Activated CD8-positive, alpha-beta T cell treated with anti-CD3 and anti-CD28 coated beads, Interleukin-2, amount 10 ng/mL, durations not matched to agents 7 days and 5 days (primary cell): Measurements from ENCODE around the gene TMEM181. TPM values are rescaled to one million over a fixed set of nuclear protein-coding genes. Genes with fewer than 3 reads are reported as not detected.
"Not testable (repeated sequence)": the region's sequence is repeated elsewhere in the genome, so short reads cannot be mapped to it uniquely, and the experiment has no call there.

ENCODE experiments used
- ATAC-seq: fragments of 150-1000 bp; cut with Tn5 transposase; one replicate; pipeline ENCODE4 v1.10.0; 2021; ENCODE audit warnings: moderate library complexity
- CTCF ChIA-PET: fragments of 350-600 bp; sonication (Branson Sonifier 250); formaldehyde crosslinking; loops from one replicate; lab custom pipeline; 2021; ENCODE audit warnings: antibody characterized with exemption; lab: Charles Lee
- POLR2A ChIA-PET: fragments of 350-600 bp; sonication (Branson Sonifier 250); formaldehyde crosslinking; loops from one replicate; lab custom pipeline; 2021; ENCODE audit warnings: antibody characterized with exemption; lab: Charles Lee
- DNase-seq: peaks from one replicate; pipeline ENCODE4 v3.0.0-alpha.2; 2020
- H3K27ac Mint-ChIP-seq: one replicate; pipeline ENCODE4 v1.8.0; 2021; ENCODE audit warnings: mild to moderate bottlenecking, mixed read lengths
- H3K27me3 Mint-ChIP-seq: one replicate; pipeline ENCODE4 v1.8.0; 2021; ENCODE audit warnings: low read depth, mixed read lengths
- H3K36me3 Mint-ChIP-seq: one replicate; pipeline ENCODE4 v1.8.0; 2021; ENCODE audit warnings: low read depth, mixed read lengths
- H3K4me1 Mint-ChIP-seq: one replicate; pipeline ENCODE4 v1.8.0; 2021; ENCODE audit warnings: low read depth, mixed read lengths
- H3K4me3 Mint-ChIP-seq: one replicate; pipeline ENCODE4 v1.8.0; 2021; ENCODE audit warnings: mild to moderate bottlenecking, mixed read lengths
- H3K9me3 Mint-ChIP-seq: one replicate; pipeline ENCODE4 v1.8.0; 2022; ENCODE audit warnings: mixed read lengths; ENCODE audit not compliant: insufficient read depth
- total RNA-seq, 2 experiments: library from RNA; stranded (reverse); gene quantifications; one replicate each; pipeline ENCODE4 v1.2.3, GENCODE V29; 2021

The TMEM181 gene
- total RNA-seq, 2 experiments from 2014 or later = 15.0 to 15.2 TPM

DNA sequence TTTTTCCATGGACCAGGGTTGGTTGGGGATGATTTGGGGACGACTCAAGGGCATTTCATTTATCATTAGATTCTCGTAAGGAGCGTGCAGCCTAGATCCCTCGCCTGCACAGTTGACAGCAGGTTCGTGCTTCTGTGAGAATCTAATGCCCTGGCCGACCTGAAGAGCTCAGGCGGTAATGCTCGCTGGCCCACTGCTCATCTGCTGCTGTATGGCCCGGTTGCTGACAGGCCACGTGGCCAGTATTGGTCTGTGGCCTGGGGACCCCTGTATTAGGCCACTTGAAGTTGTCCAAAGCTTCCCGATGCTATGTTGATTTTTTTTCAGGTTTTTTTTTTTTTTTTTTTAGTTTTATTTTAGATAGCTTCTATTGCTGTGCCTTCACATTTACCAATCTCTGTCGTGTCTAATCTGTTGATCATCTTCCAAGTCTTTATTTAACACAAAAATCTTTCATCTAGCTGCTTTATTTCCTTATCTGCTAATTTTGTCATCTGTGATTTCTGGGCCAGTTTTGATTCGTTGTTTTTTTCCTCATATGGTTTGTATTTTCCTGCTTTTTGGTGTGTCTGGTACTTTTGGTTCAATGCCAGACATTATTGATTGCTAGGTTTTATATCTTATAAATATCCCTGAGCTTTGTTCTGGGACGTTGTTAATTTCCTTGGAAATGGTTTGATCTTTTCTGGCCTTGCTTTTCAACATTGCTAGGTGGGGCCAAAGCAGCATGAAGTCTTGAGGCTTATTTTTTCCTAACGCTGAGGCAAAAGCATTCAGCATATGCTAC, 43.6 kb downstream of the TMEM181 start:
- DNase-seq (no peak), ATAC-seq (no peak)
- no peaks in the 10 kb centered on the region for H3K9me3 Mint-ChIP-seq
- no peak overlapping the region for H3K4me3 Mint-ChIP-seq
- no peak overlapping the region for H3K27ac Mint-ChIP-seq
- H3K4me1 Mint-ChIP-seq = peaks cover 7% of the 10 kb centered on the region
- H3K36me3 Mint-ChIP-seq = peaks cover 42% of the 10 kb centered on the region
- CTCF ChIA-PET = interaction anchor here (0.8 to 3.6 kb wide), 6 partner anchors 8 to 382 kb away, joined by 3 to 29 read pairs (median 3); no protein-coding TSS in a partner anchor
- H3K27me3 Mint-ChIP-seq = no peaks in the 10 kb centered on the region
- POLR2A ChIA-PET = no interaction called here

DNA sequence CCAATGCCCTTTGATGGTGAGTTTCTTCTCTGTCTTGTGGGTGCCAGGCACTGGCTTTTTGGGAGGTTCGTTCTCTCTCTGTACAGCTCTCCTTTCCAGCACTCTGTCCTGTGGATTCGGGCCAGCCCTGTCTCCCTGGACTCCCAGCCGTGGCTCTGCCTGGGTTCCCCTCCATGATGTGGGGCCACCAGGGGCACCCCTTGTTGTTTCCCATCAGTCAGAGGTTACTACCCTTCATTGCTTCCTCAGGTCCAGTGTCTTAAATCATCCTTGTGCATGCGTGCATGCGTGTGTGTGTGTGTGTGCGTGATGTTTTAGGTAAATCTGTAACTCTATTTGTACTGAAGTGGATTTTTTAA, 44.1 kb downstream of the TMEM181 start:
- H3K27ac Mint-ChIP-seq = no peak overlapping the region
- CTCF ChIA-PET = interaction anchor here (0.8 to 3.6 kb wide), 9 partner anchors 8 to 390 kb away, joined by 3 to 29 read pairs (median 4); no protein-coding TSS in a partner anchor
- no peak for DNase-seq
- H3K36me3 Mint-ChIP-seq = peaks cover 41% of the 10 kb centered on the region
- POLR2A ChIA-PET = no interaction called here
- no peaks in the 10 kb centered on the region for H3K9me3 Mint-ChIP-seq
- no peak overlapping the region for H3K4me3 Mint-ChIP-seq
- H3K27me3 Mint-ChIP-seq = no peaks in the 10 kb centered on the region
- H3K4me1 Mint-ChIP-seq = peaks cover 7% of the 10 kb centered on the region
- no peak for ATAC-seq

DNA sequence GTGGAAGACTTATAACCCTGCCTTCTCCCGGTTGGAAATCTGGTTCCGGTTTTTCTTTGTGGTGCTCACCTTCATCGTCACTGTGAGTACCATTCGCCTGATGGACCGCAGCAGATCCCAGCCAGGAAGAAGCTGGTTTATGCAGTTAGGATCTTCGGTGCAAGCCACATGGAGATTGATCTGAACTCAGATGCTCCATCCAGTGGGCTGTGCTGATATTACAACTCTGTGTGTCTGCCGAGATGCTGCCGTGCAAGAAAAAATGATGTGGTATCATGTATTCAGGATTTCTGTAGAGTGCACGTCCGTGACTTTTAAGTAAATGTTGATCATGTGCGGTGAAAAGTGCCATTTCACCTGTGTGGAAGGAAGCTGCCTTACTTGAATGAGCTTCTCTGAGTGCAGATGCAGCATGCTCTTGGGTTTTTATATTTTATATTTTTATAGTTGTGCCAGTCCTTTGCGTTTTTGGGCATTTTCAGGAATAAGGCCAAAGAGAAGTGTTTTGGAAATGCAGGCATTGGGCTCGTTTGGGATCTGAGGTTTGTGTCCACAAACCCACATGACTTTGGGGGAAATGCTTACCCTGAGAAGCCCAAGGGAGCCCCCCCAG, 45.5 kb downstream of the TMEM181 start:
- POLR2A ChIA-PET = no interaction called here
- peak; percentile 51 for ATAC-seq
- H3K27me3 Mint-ChIP-seq = no peaks in the 10 kb centered on the region
- peaks cover 7% of the 10 kb centered on the region for H3K4me1 Mint-ChIP-seq
- H3K9me3 Mint-ChIP-seq = no peaks in the 10 kb centered on the region
- peaks cover 47% of the 10 kb centered on the region for H3K36me3 Mint-ChIP-seq
- CTCF ChIA-PET = interaction anchor here (0.7 to 3.6 kb wide), 21 partner anchors 9 to 408 kb away, joined by 3 to 29 read pairs (median 4); partner anchors contain the start of gene SYTL3
- DNase-seq = peak; percentile 68
- no peak overlapping the region for H3K27ac Mint-ChIP-seq
- no peak overlapping the region for H3K4me3 Mint-ChIP-seq

- Mint-ChIP-seq H3K36me3 (peaks cover 52% of the 10 kb centered on the region), H3K27ac (peak overlapping the region; percentile 46)
- H3K4me1 Mint-ChIP-seq, H3K27me3 Mint-ChIP-seq, POLR2A ChIA-PET, H3K4me3 Mint-ChIP-seq, H3K9me3 Mint-ChIP-seq, DNase-seq, ATAC-seq: not testable (repeated sequence)
- CTCF ChIA-PET = interaction anchor here (0.7 to 3.6 kb wide), 16 partner anchors 10 to 408 kb away, joined by 3 to 29 read pairs (median 4); partner anchors contain the start of gene SYTL3
These were observed 46.1 kb downstream of the TMEM181 start for GRCh38 chr6:158606011-158606410.

DNA sequence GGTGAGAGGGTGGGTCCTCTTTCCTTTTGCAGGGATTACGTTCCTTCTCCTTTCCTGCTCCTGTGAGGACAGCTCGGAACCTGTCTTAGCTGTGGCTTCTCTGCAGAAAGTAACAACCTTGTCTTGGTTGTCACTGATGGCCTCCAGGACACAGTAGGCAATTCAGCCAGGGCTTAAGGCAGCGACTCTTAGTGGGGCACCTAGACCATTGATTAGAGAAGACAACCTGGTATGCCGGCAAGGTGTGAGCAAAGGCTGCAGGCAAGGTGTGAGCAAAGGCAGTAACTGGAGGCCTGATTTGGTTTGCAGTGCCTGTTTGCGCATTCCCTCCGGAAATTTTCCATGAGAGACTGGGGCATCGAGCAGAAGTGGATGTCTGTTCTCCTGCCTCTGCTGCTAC, 47.0 kb downstream of the TMEM181 start:
- H3K27ac Mint-ChIP-seq = no peak overlapping the region
- no peak for ATAC-seq
- H3K4me3 Mint-ChIP-seq = no peak overlapping the region
- peaks cover 7% of the 10 kb centered on the region for H3K4me1 Mint-ChIP-seq
- no peaks in the 10 kb centered on the region for H3K9me3 Mint-ChIP-seq
- POLR2A ChIA-PET = no interaction called here
- CTCF ChIA-PET = interaction anchor here (1.0 to 2.8 kb wide), 2 partner anchors 392 to 393 kb away, joined by 3 to 23 read pairs; no protein-coding TSS in a partner anchor
- no peaks in the 10 kb centered on the region for H3K27me3 Mint-ChIP-seq
- peaks cover 54% of the 10 kb centered on the region for H3K36me3 Mint-ChIP-seq
- DNase-seq = no peak

- no peaks in the 10 kb centered on the region for H3K27me3 Mint-ChIP-seq
- no peak overlapping the region for H3K4me3 Mint-ChIP-seq
- no peak for ATAC-seq
- peaks cover 60% of the 10 kb centered on the region for H3K36me3 Mint-ChIP-seq
- POLR2A ChIA-PET = interaction anchor here (0.6 kb wide), 1 partner anchor 176 kb away, joined by 4 read pairs; no protein-coding TSS in a partner anchor
- DNase-seq = no peak
- H3K9me3 Mint-ChIP-seq = no peaks in the 10 kb centered on the region
- CTCF ChIA-PET = interaction anchor here (1.0 kb wide), 2 partner anchors 386 to 393 kb away, joined by 3 read pairs; no protein-coding TSS in a partner anchor
- peaks cover 7% of the 10 kb centered on the region for H3K4me1 Mint-ChIP-seq
- H3K27ac Mint-ChIP-seq = no peak overlapping the region
These were observed 47.7 kb downstream of the TMEM181 start for GRCh38 chr6:158607411-158608170.

DNA sequence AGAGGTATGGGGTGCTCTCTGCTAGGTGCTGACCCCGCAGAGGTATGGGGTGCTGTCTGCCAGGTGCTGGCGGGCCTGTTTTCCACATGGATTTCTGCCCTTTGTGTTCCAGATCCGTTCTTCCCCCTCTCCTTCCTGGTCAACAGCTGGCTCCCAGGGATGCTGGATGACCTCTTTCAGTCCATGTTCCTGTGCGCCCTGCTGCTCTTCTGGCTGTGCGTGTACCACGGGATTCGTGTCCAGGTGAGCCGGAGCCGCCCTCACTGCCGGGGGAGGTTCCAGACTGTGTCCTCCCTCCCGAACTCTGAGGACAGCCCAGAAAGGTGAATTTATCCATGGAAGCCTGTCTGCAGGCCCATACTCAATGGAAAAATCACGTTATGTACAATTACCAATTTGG, 48.3 kb downstream of the TMEM181 start:
- ChIA-PET CTCF (interaction anchor here (1.0 kb wide), 1 partner anchor 387 kb away, joined by 3 read pairs; no protein-coding TSS in a partner anchor), POLR2A (interaction anchor here (0.6 kb wide), 1 partner anchor 176 kb away, joined by 4 read pairs; no protein-coding TSS in a partner anchor)
- peaks cover 62% of the 10 kb centered on the region for H3K36me3 Mint-ChIP-seq
- no peak overlapping the region for H3K27ac Mint-ChIP-seq
- no peak for ATAC-seq
- H3K4me1 Mint-ChIP-seq = peaks cover 7% of the 10 kb centered on the region
- H3K27me3 Mint-ChIP-seq = no peaks in the 10 kb centered on the region
- DNase-seq = no peak
- no peaks in the 10 kb centered on the region for H3K9me3 Mint-ChIP-seq
- H3K4me3 Mint-ChIP-seq = no peak overlapping the region

DNA sequence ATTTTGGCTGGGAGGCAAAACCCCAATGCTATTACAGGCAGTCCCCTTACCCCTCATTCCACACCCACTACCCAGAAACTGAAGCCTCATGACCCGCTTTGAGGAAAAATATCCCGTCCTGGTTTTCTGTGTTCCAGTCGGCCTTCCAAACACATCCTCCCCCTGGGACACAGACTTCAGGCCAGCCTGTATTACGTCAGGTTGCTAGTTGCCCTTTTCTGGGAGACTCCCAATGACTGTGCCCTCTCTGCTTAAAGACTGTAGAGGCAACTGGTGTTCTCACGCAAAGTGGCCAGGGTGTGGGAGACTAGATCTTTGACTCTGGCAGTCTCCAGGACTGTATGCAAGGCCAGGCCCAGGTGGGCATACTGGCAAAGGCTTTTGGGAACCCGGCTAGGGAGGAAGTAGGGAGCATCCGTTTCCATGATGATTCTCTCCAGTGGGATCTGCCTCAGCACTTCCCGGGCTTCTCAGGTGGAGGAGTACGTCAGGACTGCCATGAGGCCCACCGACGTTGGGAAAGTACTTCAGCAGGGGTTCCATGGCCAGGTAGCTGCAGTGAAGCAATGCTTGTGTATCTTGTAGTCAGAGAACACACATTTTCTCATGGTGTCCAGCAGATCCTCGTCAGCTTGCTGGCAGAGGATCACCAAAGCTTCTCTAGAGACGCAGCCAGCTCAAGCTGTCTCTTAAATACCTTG, 49.7 kb downstream of the TMEM181 start:
- POLR2A ChIA-PET = no interaction called here
- peaks cover 63% of the 10 kb centered on the region for H3K36me3 Mint-ChIP-seq
- CTCF ChIA-PET = interaction anchor here (1.2 to 2.0 kb wide), 2 partner anchors 82 to 395 kb away, joined by 3 to 6 read pairs; no protein-coding TSS in a partner anchor
- ATAC-seq = no peak
- no peak overlapping the region for H3K27ac Mint-ChIP-seq
- H3K27me3 Mint-ChIP-seq = no peaks in the 10 kb centered on the region
- no peaks in the 10 kb centered on the region for H3K9me3 Mint-ChIP-seq
- no peak for DNase-seq
- H3K4me3 Mint-ChIP-seq = no peak overlapping the region
- peaks cover 7% of the 10 kb centered on the region for H3K4me1 Mint-ChIP-seq

GRCh38 chr6:158610319-158610968, 50.6 kb downstream of the TMEM181 start:
- Mint-ChIP-seq H3K4me1 (peaks cover 4% of the 10 kb centered on the region), H3K9me3 (no peaks in the 10 kb centered on the region), H3K27ac (peak overlapping the region; percentile 30), H3K27me3 (no peaks in the 10 kb centered on the region), H3K4me3 (no peak overlapping the region), H3K36me3 (peaks cover 69% of the 10 kb centered on the region)
- no peak for ATAC-seq
- ChIA-PET POLR2A (interaction anchor here (0.6 kb wide), 1 partner anchor 27 kb away, joined by 3 read pairs; no protein-coding TSS in a partner anchor), CTCF (interaction anchor here (1.2 to 2.0 kb wide), 4 partner anchors 42 to 396 kb away, joined by 3 to 6 read pairs (median 4); no protein-coding TSS in a partner anchor)
- DNase-seq = no peak

GRCh38 chr6:158611039-158611438, 51.1 kb downstream of the TMEM181 start:
- no peak overlapping the region for H3K27ac Mint-ChIP-seq
- CTCF ChIA-PET = interaction anchor here (1.2 to 1.5 kb wide), 3 partner anchors 42 to 390 kb away, joined by 3 to 4 read pairs (median 4); no protein-coding TSS in a partner anchor
- H3K4me1 Mint-ChIP-seq = no peaks in the 10 kb centered on the region
- DNase-seq (no peak), ATAC-seq (no peak)
- no peaks in the 10 kb centered on the region for H3K9me3 Mint-ChIP-seq
- POLR2A ChIA-PET = interaction anchor here (0.6 kb wide), 1 partner anchor 26 kb away, joined by 3 read pairs; no protein-coding TSS in a partner anchor
- no peaks in the 10 kb centered on the region for H3K27me3 Mint-ChIP-seq
- peaks cover 69% of the 10 kb centered on the region for H3K36me3 Mint-ChIP-seq
- H3K4me3 Mint-ChIP-seq = no peak overlapping the region
